ELR (cell line): ENCODE measurements around the gene CADPS.

Source experiments
- DNase-seq: peaks from one replicate; pipeline ENCODE4 v3.0.0-alpha.2; 2015; ENCODE audit warnings: low read depth

Gene CADPS

GRCh38 chr3:62373215-62373614, 502.0 kb downstream of the CADPS start, which contains the start of gene FEZF2:
TSS of gene FEZF2 (minus strand) at chr3:62373550. CDS start at chr3:62372868, 682 bp downstream.
- no peak for DNase-seq

- DNase-seq = no peak
Observed at GRCh38 chr3:62372621-62373041, 502.6 kb downstream of the CADPS start.

- DNase-seq = no peak
Observed at GRCh38 chr3:62371720-62372591, 503.3 kb downstream of the CADPS start.

- no peak for DNase-seq
Observed at GRCh38 chr3:62370858-62371719, 504.1 kb downstream of the CADPS start.

GRCh38 chr3:62370112-62370857, 504.9 kb downstream of the CADPS start:
- DNase-seq = no peak

- DNase-seq = no peak
Observed at GRCh38 chr3:62369476-62369743, 505.8 kb downstream of the CADPS start.

- DNase-seq = no peak
Observed at GRCh38 chr3:62368705-62369475, 506.3 kb downstream of the CADPS start.

GRCh38 chr3:62368290-62368704, 506.9 kb downstream of the CADPS start:
- DNase-seq = no peak

GRCh38 chr3:62367763-62368195, 507.4 kb downstream of the CADPS start:
- DNase-seq = no peak

GRCh38 chr3:62366126-62366484, 509.1 kb downstream of the CADPS start:
- DNase-seq = no peak

GRCh38 chr3:62365391-62366125, 509.7 kb downstream of the CADPS start:
- no peak for DNase-seq

GRCh38 chr3:62364191-62364590, 511.0 kb downstream of the CADPS start:
- no peak for DNase-seq

- no peak for DNase-seq
Observed at GRCh38 chr3:62363275-62363674, 511.9 kb downstream of the CADPS start.

GRCh38 chr3:62361824-62362223, 513.4 kb downstream of the CADPS start:
- DNase-seq = no peak

- DNase-seq = no peak
Observed at GRCh38 chr3:62361261-62361660, 514.0 kb downstream of the CADPS start.

GRCh38 chr3:62359531-62359930, 515.7 kb downstream of the CADPS start:
- no peak for DNase-seq

GRCh38 chr3:62356356-62356755, 518.9 kb downstream of the CADPS start:
- DNase-seq = no peak

- DNase-seq = no peak
Observed at GRCh38 chr3:62355703-62356102, 519.5 kb downstream of the CADPS start.
